Adrenal gland (tissue), 12 donors: ENCODE measurements around the gene DHX38. TPM values are rescaled to one million over a fixed set of nuclear protein-coding genes. Genes with fewer than 3 reads are reported as not detected.
"Not testable (repeated sequence)": the region's sequence is repeated elsewhere in the genome, so short reads cannot be mapped to it uniquely, and the experiment has no call there.

Experiments used
- DNase-seq, 7 donors: peaks; one replicate each; pipeline ENCODE4 v3.0.0-alpha.2; 2019 to 2020
- H3K27ac ChIP-seq, 5 donors: fragments of 200-600 bp; sonication (generic) in 4 of 5; 1 replicate in 3 of 5; 2 replicates in 2 of 5; pipeline versions ENCODE4 v1.5.1 to v1.8.0; 2016 to 2020; ENCODE audit warnings: mild to moderate bottlenecking in 1 of 5
- H3K27me3 ChIP-seq: fragments of 200-600 bp; 2 replicates; pipeline ENCODE4 v1.8.0; 2021
- H3K36me3 ChIP-seq, 2 donors: fragments of 200-600 bp; replicated peaks in 1 of 2; 1 replicate in 1 of 2; 2 replicates in 1 of 2; pipeline versions ENCODE4 v1.5.1 to v1.8.0; 2018 to 2022
- H3K4me1 ChIP-seq, 2 donors: fragments of 200-600 bp; replicated peaks in 1 of 2; 1 replicate in 1 of 2; 2 replicates in 1 of 2; pipeline versions ENCODE4 v1.5.1 to v1.8.0; 2018 to 2021
- H3K4me3 ChIP-seq, 4 donors: fragments of 200-600 bp; sonication (generic) in 3 of 4; one replicate each; pipeline ENCODE4 v1.5.1; 2016 to 2018
- H3K9me3 ChIP-seq, 3 donors: fragments of 200-600 bp; sonication (generic) in 1 of 3; replicated peaks in 1 of 3; 1 replicate in 2 of 3; 2 replicates in 1 of 3; pipeline versions ENCODE4 v1.5.1 to v1.8.0; 2016 to 2021
- CTCF ChIP-seq, 6 experiments: fragments of 450-650 bp in 4 of 6; fragments of 200-600 bp in 2 of 6; sonication (generic) in 1 of 6; IDR thresholded peaks; 1 replicate in 5 of 6; 2 replicates in 1 of 6; pipeline versions ENCODE4 v1.5.1 to v1.8.0; 2016 to 2021; ENCODE audit warnings: antibody characterized with exemption in 6 of 6, mild to moderate bottlenecking in 2 of 6, moderate library complexity in 1 of 6
- POLR2A ChIP-seq, 2 donors: fragments of 450-650 bp; IDR thresholded peaks; one replicate each; pipeline ENCODE4 v1.6.1; 2017; ENCODE audit warnings: antibody characterized with exemption in 2 of 2, mild to moderate bottlenecking in 2 of 2, moderate library complexity in 1 of 2
- WGBS, 4 donors: extraction: QIAGEN DNeasy Blood & Tissue Kit in 2 of 4; methylation state at CpG; one replicate each; pipeline versions ENCODE4 v1.1.5 to v1.1.7; 2013 to 2017; 5-methylcytosine and 5-hydroxymethylcytosine counted together
- intact Hi-C, 2 donors: fragments of 100-400 bp; cut with DNase I; formaldehyde crosslinking; loops; one replicate each; pipeline versions ENCODE4 v1.14.1 to v1.15.0; 2022 to 2023
- polyA plus RNA-seq, 3 donors: library from polyadenylated mRNA; stranded (reverse); fragments of 200-250 nt in 2 of 3; fragments of 350-450 nt in 1 of 3; fragmentation: Illumina TruSeq in 1 of 3; extraction: RNeasy Lipid Tissue Mini Kit (QIAGEN cat#74804) in 1 of 3; gene quantifications; one replicate each; pipeline ENCODE4 v1.2.3, GENCODE V29; 2013 to 2014
- total RNA-seq, 9 donors: library from RNA; depleted of rRNA in 4 of 9; stranded (reverse); fragments of >200 nt in 4 of 9; fragments of 120-200 nt in 1 of 9; fragmentation: NEBNext Ultra II Directional in 1 of 9; extraction: Animal tissue kit (Norgen Biotek cat#: 25700) in 1 of 9; gene quantifications; one replicate each; pipeline versions ENCODE4 v1.1.0 to v1.2.4, GENCODE V29; 2013 to 2023
- donor health status: healthy with polysubstance abuse.
- donor health status: Bipolar disorder and iron deficiency.
- donor health status: DM: yes; HTN: yes; CAD: no.
- donor health status: DM: no; HTN: no; CAD: no.
- donor health status: DM: no; HTN: no; CAD: no.
- donor health status: DM: yes; HTN: yes; CAD: no.

DHX38 gene
- total and polyA plus RNA-seq, 12 donors, result 31.9 to 93.1 (median 45.0) TPM

GRCh38 chr16:72049110-72049509 lies 44.5 kb upstream of the DHX38 start:
- DNase-seq, result no peak
- Histone ChIP-seq H3K4me3 (no peak overlapping the region), H3K27me3 (no peaks in the 10 kb centered on the region), H3K36me3 (no peaks in the 10 kb centered on the region), H3K9me3 (no peaks in the 10 kb centered on the region), H3K4me1 (no peaks in the 10 kb centered on the region), H3K27ac (no peak overlapping the region)
- intact Hi-C loops, result no loop called here
- no peak for TF ChIP-seq POLR2A (IDR thresholded peaks at IDR 0.05)
- TF ChIP-seq CTCF (IDR thresholded peaks at IDR 0.05), result no peak

GRCh38 chr16:72050769-72051464 lies 42.7 kb upstream of the DHX38 start:
- Histone ChIP-seq H3K36me3 (no peaks in the 10 kb centered on the region), H3K4me3 (no peak overlapping the region), H3K9me3 (no peaks in the 10 kb centered on the region), H3K27ac (no peak overlapping the region), H3K27me3 (no peaks in the 10 kb centered on the region), H3K4me1 (no peaks in the 10 kb centered on the region)
- 75 to 83% (median 75%) methylated on average over 4 of the region's 4 CpGs for WGBS, 4 donors
- TF ChIP-seq CTCF (IDR thresholded peaks at IDR 0.05), result no peak
- TF ChIP-seq POLR2A (IDR thresholded peaks at IDR 0.05), result no peak
- DNase-seq, result no peak
- intact Hi-C loops, result no loop called here

- H3K27me3 ChIP-seq, result no peaks in the 10 kb centered on the region
- no peaks in the 10 kb centered on the region for H3K9me3 ChIP-seq
- no peaks in the 10 kb centered on the region for H3K4me1 ChIP-seq
- DNase-seq, result no peak
- no peak overlapping the region for H3K4me3 ChIP-seq
- intact Hi-C loops, result no loop called here
- H3K27ac ChIP-seq, result no peak overlapping the region
- no peaks in the 10 kb centered on the region for H3K36me3 ChIP-seq
- TF ChIP-seq POLR2A (IDR thresholded peaks at IDR 0.05) (no peak), CTCF (IDR thresholded peaks at IDR 0.05) (no peak)
- 59 to 77% (median 63%) methylated on average over 2 of the region's 2 CpGs for WGBS, 4 donors
Measured at GRCh38 chr16:72051818-72052217, 41.8 kb upstream of the DHX38 start.

GRCh38 chr16:72054254-72054847 lies 39.3 kb upstream of the DHX38 start, which contains the start of gene HP:
Gene HP (plus strand): TSS chr16:72054505. CDS start chr16:72054653, 148 bp downstream.
- intact Hi-C loops, H3K27me3 ChIP-seq, H3K4me3 ChIP-seq, H3K36me3 ChIP-seq, H3K4me1 ChIP-seq, H3K9me3 ChIP-seq: not testable (repeated sequence)
- WGBS, 4 donors, result 67 to 79% (median 69%) methylated on average over 5 of the region's 5 CpGs
- H3K27ac ChIP-seq, result peak within 1 kb of the TSS in 1 of 5 donors; percentile 4
- DNase-seq, result peak in 1 of 7 donors; percentile 19

GRCh38 chr16:72055911-72056310 lies 37.7 kb upstream of the DHX38 start:
- Histone ChIP-seq H3K36me3 (no peaks in the 10 kb centered on the region), H3K4me3 (no peak overlapping the region), H3K9me3 (no peaks in the 10 kb centered on the region), H3K4me1 (no peaks in the 10 kb centered on the region), H3K27ac (no peak overlapping the region), H3K27me3 (no peaks in the 10 kb centered on the region)
- WGBS, 4 donors, result 79 to 95% (median 81%) methylated on average over 4 of the region's 4 CpGs
- intact Hi-C loops, result no loop called here
- DNase-seq, result no peak
- no peak for TF ChIP-seq CTCF (IDR thresholded peaks at IDR 0.05)

GRCh38 chr16:72057313-72057712 lies 36.3 kb upstream of the DHX38 start:
- intact Hi-C loops, H3K27ac ChIP-seq, H3K9me3 ChIP-seq, H3K4me1 ChIP-seq, H3K27me3 ChIP-seq, H3K4me3 ChIP-seq, H3K36me3 ChIP-seq, DNase-seq: not testable (repeated sequence)
- WGBS, 4 donors, result 60 to 75% methylated on average over 1 to 2 of the region's 6 CpGs; no CpG with 5 or more reads in 2 of the 4 donors

GRCh38 chr16:72059060-72059459 lies 34.6 kb upstream of the DHX38 start:
- H3K4me1 ChIP-seq, H3K36me3 ChIP-seq, H3K27ac ChIP-seq, H3K27me3 ChIP-seq, H3K9me3 ChIP-seq, intact Hi-C loops, H3K4me3 ChIP-seq, DNase-seq: not testable (repeated sequence)
- 80 to 87% (median 84%) methylated on average over 5 to 7 of the region's 7 CpGs for WGBS, 4 donors
